ENCODE measurements around the gene KCTD16. TPM values are rescaled to one million over a fixed set of nuclear protein-coding genes. Genes with fewer than 3 reads are reported as not detected.

KCTD16 gene
- total RNA-seq, 3 donors from 2014 or later = not detected

GRCh38 chr5:144421411-144421810 lies 250.7 kb downstream of the KCTD16 start:
- Mint-ChIP-seq H3K4me1 (ENCODE audit: low read depth) (no peaks in the 10 kb centered on the region), H3K36me3 (ENCODE audit: insufficient read depth) (no peaks in the 10 kb centered on the region), H3K4me3 (no peak overlapping the region), H3K27me3 (ENCODE audit: low read depth) (no peaks in the 10 kb centered on the region), H3K9me3 (peaks cover 14% of the 10 kb centered on the region)
- DNase-seq (no peak), ATAC-seq (no peak)

GRCh38 chr5:144422018-144422727 lies 251.5 kb downstream of the KCTD16 start:
- ATAC-seq = no peak
- Mint-ChIP-seq H3K4me3 (no peak overlapping the region), H3K27me3 (ENCODE audit: low read depth) (no peaks in the 10 kb centered on the region), H3K9me3 (peaks cover 14% of the 10 kb centered on the region), H3K4me1 (ENCODE audit: low read depth) (no peaks in the 10 kb centered on the region), H3K36me3 (ENCODE audit: insufficient read depth) (no peaks in the 10 kb centered on the region)
- DNase-seq = no peak

GRCh38 chr5:144427866-144428265 lies 257.2 kb downstream of the KCTD16 start:
- H3K4me3 Mint-ChIP-seq = no peak overlapping the region
- H3K27me3 Mint-ChIP-seq (ENCODE audit: low read depth) = no peaks in the 10 kb centered on the region
- ATAC-seq = no peak
- peaks cover 9% of the 10 kb centered on the region for H3K9me3 Mint-ChIP-seq
- no peaks in the 10 kb centered on the region for H3K36me3 Mint-ChIP-seq (ENCODE audit: insufficient read depth)
- H3K4me1 Mint-ChIP-seq (ENCODE audit: low read depth) = no peaks in the 10 kb centered on the region
- no peak for DNase-seq

- no peak for DNase-seq
- Mint-ChIP-seq H3K27me3 (ENCODE audit: low read depth) (no peaks in the 10 kb centered on the region), H3K36me3 (ENCODE audit: insufficient read depth) (no peaks in the 10 kb centered on the region), H3K4me1 (ENCODE audit: low read depth) (no peaks in the 10 kb centered on the region), H3K4me3 (no peak overlapping the region), H3K9me3 (peaks cover 9% of the 10 kb centered on the region)
- ATAC-seq = no peak
Measured at GRCh38 chr5:144428326-144428725, 257.7 kb downstream of the KCTD16 start.

GRCh38 chr5:144429405-144429804 lies 258.7 kb downstream of the KCTD16 start:
- Mint-ChIP-seq H3K4me1 (ENCODE audit: low read depth) (no peaks in the 10 kb centered on the region), H3K27me3 (ENCODE audit: low read depth) (no peaks in the 10 kb centered on the region), H3K9me3 (peaks cover 9% of the 10 kb centered on the region), H3K4me3 (no peak overlapping the region), H3K36me3 (ENCODE audit: insufficient read depth) (no peaks in the 10 kb centered on the region)
- DNase-seq (no peak), ATAC-seq (no peak)

GRCh38 chr5:144429905-144430304 lies 259.2 kb downstream of the KCTD16 start:
- ATAC-seq (no peak), DNase-seq (no peak)
- Mint-ChIP-seq H3K4me3 (no peak overlapping the region), H3K4me1 (ENCODE audit: low read depth) (no peaks in the 10 kb centered on the region), H3K9me3 (peaks cover 9% of the 10 kb centered on the region), H3K27me3 (ENCODE audit: low read depth) (no peaks in the 10 kb centered on the region), H3K36me3 (ENCODE audit: insufficient read depth) (no peaks in the 10 kb centered on the region)

GRCh38 chr5:144433140-144433822 lies 262.6 kb downstream of the KCTD16 start:
- no peak for DNase-seq
- Mint-ChIP-seq H3K27me3 (ENCODE audit: low read depth) (no peaks in the 10 kb centered on the region), H3K4me3 (no peak overlapping the region), H3K9me3 (peaks cover 9% of the 10 kb centered on the region), H3K36me3 (ENCODE audit: insufficient read depth) (no peaks in the 10 kb centered on the region), H3K4me1 (ENCODE audit: low read depth) (no peaks in the 10 kb centered on the region)
- no peak for ATAC-seq

- no peak for ATAC-seq
- Mint-ChIP-seq H3K4me3 (no peak overlapping the region), H3K4me1 (ENCODE audit: low read depth) (no peaks in the 10 kb centered on the region), H3K27me3 (ENCODE audit: low read depth) (no peaks in the 10 kb centered on the region), H3K36me3 (ENCODE audit: insufficient read depth) (no peaks in the 10 kb centered on the region), H3K9me3 (peaks cover 9% of the 10 kb centered on the region)
- DNase-seq = no peak
Measured at GRCh38 chr5:144433893-144434292, 263.2 kb downstream of the KCTD16 start.

GRCh38 chr5:144436007-144436406 lies 265.3 kb downstream of the KCTD16 start:
- no peaks in the 10 kb centered on the region for H3K36me3 Mint-ChIP-seq (ENCODE audit: insufficient read depth)
- H3K9me3 Mint-ChIP-seq = peaks cover 19% of the 10 kb centered on the region
- H3K4me1 Mint-ChIP-seq (ENCODE audit: low read depth) = no peaks in the 10 kb centered on the region
- DNase-seq = no peak
- no peak for ATAC-seq
- no peak overlapping the region for H3K4me3 Mint-ChIP-seq
- no peaks in the 10 kb centered on the region for H3K27me3 Mint-ChIP-seq (ENCODE audit: low read depth)

- no peak overlapping the region for H3K4me3 Mint-ChIP-seq
- H3K4me1 Mint-ChIP-seq (ENCODE audit: low read depth) = no peaks in the 10 kb centered on the region
- no peaks in the 10 kb centered on the region for H3K36me3 Mint-ChIP-seq (ENCODE audit: insufficient read depth)
- H3K27me3 Mint-ChIP-seq (ENCODE audit: low read depth) = no peaks in the 10 kb centered on the region
- no peak for ATAC-seq
- H3K9me3 Mint-ChIP-seq = peaks cover 30% of the 10 kb centered on the region
- no peak for DNase-seq
Measured at GRCh38 chr5:144438237-144438636, 267.6 kb downstream of the KCTD16 start.

GRCh38 chr5:144448457-144448856 lies 277.8 kb downstream of the KCTD16 start:
- Mint-ChIP-seq H3K27me3 (ENCODE audit: low read depth) (no peaks in the 10 kb centered on the region), H3K36me3 (ENCODE audit: insufficient read depth) (no peaks in the 10 kb centered on the region)

GRCh38 chr5:144451187-144451973 lies 280.7 kb downstream of the KCTD16 start:
- no peaks in the 10 kb centered on the region for H3K36me3 Mint-ChIP-seq (ENCODE audit: insufficient read depth)
- no peaks in the 10 kb centered on the region for H3K27me3 Mint-ChIP-seq (ENCODE audit: low read depth)
- peaks cover 4% of the 10 kb centered on the region for H3K9me3 Mint-ChIP-seq
- no peak overlapping the region for H3K4me3 Mint-ChIP-seq
- DNase-seq (no peak), ATAC-seq (no peak)
- H3K4me1 Mint-ChIP-seq (ENCODE audit: low read depth) = no peaks in the 10 kb centered on the region

More at GRCh38 chr5:144448457-144448856, 277.8 kb downstream of the KCTD16 start:
- Mint-ChIP-seq H3K4me3 (no peak overlapping the region), H3K9me3 (peaks cover 8% of the 10 kb centered on the region), H3K4me1 (ENCODE audit: low read depth) (no peaks in the 10 kb centered on the region)
- ATAC-seq (no peak), DNase-seq (no peak)

- Mint-ChIP-seq H3K27me3 (ENCODE audit: low read depth) (no peaks in the 10 kb centered on the region), H3K4me3 (no peak overlapping the region), H3K9me3 (peaks cover 4% of the 10 kb centered on the region), H3K4me1 (ENCODE audit: low read depth) (no peaks in the 10 kb centered on the region), H3K36me3 (ENCODE audit: insufficient read depth) (no peaks in the 10 kb centered on the region)
- ATAC-seq (no peak), DNase-seq (no peak)
Measured at GRCh38 chr5:144453753-144454152, 283.1 kb downstream of the KCTD16 start.

- Mint-ChIP-seq H3K27me3 (ENCODE audit: low read depth) (no peaks in the 10 kb centered on the region), H3K4me3 (no peak overlapping the region), H3K9me3 (no peaks in the 10 kb centered on the region), H3K4me1 (ENCODE audit: low read depth) (no peaks in the 10 kb centered on the region), H3K36me3 (ENCODE audit: insufficient read depth) (no peaks in the 10 kb centered on the region)
- ATAC-seq (no peak), DNase-seq (no peak)
Measured at GRCh38 chr5:144457160-144457559, 286.5 kb downstream of the KCTD16 start.
